Measurements from ENCODE around the gene MEIS3. TPM values are rescaled to one million over a fixed set of nuclear protein-coding genes. Genes with fewer than 3 reads are reported as not detected.

Gene MEIS3
- total and polyA plus RNA-seq, 2 experiments from 2014 or later: 20.1 to 56.1 TPM

DNA sequence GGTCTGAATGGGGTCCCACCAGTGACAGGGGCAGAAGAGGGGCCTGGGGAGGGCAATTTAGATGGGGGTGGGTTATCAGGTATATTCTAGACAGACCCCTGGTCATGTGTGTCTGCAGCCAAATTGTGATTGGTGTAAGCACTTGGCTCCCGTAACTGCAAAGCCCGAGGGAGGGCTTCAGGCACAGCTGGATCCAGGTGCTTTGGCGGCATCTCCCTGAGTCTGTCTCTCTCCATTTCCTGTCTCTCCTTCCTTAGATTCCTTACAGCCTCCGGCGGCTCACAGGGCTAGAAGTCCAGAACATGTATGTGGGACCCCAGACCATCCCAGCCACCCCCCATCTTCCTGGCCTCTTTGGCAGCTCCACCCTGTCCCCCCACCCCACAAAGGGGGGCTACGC lies 38.8 kb downstream of the MEIS3 start:
- 97 to 100% methylated on average over 5 to 6 of the region's 6 CpGs for WGBS, 2 experiments (ENCODE audit: low coverage in 1 of 2, low lambda C conversion rate in 2 of 2, missing lambda C conversion rate in 2 of 2)
- Histone ChIP-seq H3K4me2 (ENCODE audit: unreplicated experiment) (no peak overlapping the region), H3K27me3 (replicated peaks; ENCODE audit: insufficient read depth) (no peaks in the 10 kb centered on the region), H3K9ac (no peak overlapping the region), H3K27ac (no peak overlapping the region), H3K4me3 (no peak overlapping the region), H3F3A (ENCODE audit: insufficient read depth) (no peaks in the 10 kb centered on the region), H3K9me2 (ENCODE audit: insufficient read depth) (no peaks in the 10 kb centered on the region), H3K4me1 (ENCODE audit: insufficient read depth) (no peaks in the 10 kb centered on the region; the same call in 1 of the 2 replicates), H3K9me3 (ENCODE audit: low read depth) (no peaks in the 10 kb centered on the region), H3K79me2 (ENCODE audit: insufficient read depth) (no peaks in the 10 kb centered on the region), H2AFZ (no peak overlapping the region), H3K36me3 (ENCODE audit: low read depth) (no peaks in the 10 kb centered on the region; the same call in 1 of the 2 replicates), H4K20me1 (ENCODE audit: insufficient read depth) (no peaks in the 10 kb centered on the region)
- no peak for DNase-seq
- TF ChIP-seq EZH2 (IDR thresholded peaks at IDR 0.05; ENCODE audit: insufficient read depth, poor library complexity, severe bottlenecking) (no peak), EZH2phosphoT487 (IDR thresholded peaks at IDR 0.05; ENCODE audit: insufficient read depth, low read depth) (no peak)
- in situ Hi-C loops (cut with MboI): loop anchor here (10.0 kb wide), 1 partner anchor 86 kb away; no protein-coding TSS in a partner anchor

DNA sequence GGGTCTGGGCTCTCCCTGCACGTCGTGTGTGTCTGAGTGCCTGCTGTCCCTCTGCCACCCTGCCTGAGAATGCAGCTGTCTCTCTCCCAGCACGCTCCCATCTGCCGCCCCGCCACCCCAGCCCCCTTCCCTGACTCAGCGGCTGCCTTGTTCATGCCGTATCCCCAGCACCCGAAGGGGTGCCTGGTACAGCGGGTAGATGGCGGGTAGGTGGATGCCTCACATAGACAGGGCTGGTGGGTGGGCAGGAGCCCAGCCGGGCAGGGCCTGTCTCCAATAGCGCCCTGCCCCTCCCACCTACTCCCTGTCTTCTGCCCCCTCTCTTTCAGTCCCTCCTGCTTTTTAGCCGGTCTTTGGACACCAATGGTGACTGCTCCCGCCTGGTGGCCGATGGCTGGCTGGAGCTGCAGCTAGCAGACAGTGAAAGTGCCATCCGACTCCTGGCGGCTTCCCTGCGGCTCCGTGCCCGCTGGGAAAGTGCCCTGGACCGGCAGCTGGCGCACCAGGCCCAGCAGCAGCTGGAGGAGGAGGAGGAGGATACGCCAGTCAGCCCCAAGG lies 39.9 kb downstream of the MEIS3 start:
- Histone ChIP-seq H3K4me2 (ENCODE audit: unreplicated experiment) (no peak overlapping the region), H3K4me1 (ENCODE audit: insufficient read depth) (no peaks in the 10 kb centered on the region; the same call in 1 of the 2 replicates), H3F3A (ENCODE audit: insufficient read depth) (no peaks in the 10 kb centered on the region), H3K27ac (no peak overlapping the region), H3K9ac (no peak overlapping the region), H2AFZ (no peak overlapping the region), H3K9me3 (ENCODE audit: low read depth) (no peaks in the 10 kb centered on the region), H3K9me2 (ENCODE audit: insufficient read depth) (no peaks in the 10 kb centered on the region), H3K36me3 (ENCODE audit: low read depth) (no peaks in the 10 kb centered on the region; the same call in 1 of the 2 replicates), H4K20me1 (ENCODE audit: insufficient read depth) (no peaks in the 10 kb centered on the region), H3K4me3 (no peak overlapping the region), H3K79me2 (ENCODE audit: insufficient read depth) (no peaks in the 10 kb centered on the region), H3K27me3 (replicated peaks; ENCODE audit: insufficient read depth) (no peaks in the 10 kb centered on the region)
- no peak for TF ChIP-seq EZH2 (IDR thresholded peaks at IDR 0.05; ENCODE audit: insufficient read depth, poor library complexity, severe bottlenecking)
- TF ChIP-seq EZH2phosphoT487 (IDR thresholded peaks at IDR 0.05; ENCODE audit: insufficient read depth, low read depth): no peak
- 96 to 99% methylated on average over 19 to 23 of the region's 23 CpGs for WGBS, 2 experiments (ENCODE audit: low coverage in 1 of 2, low lambda C conversion rate in 2 of 2, missing lambda C conversion rate in 2 of 2)
- in situ Hi-C loops (cut with MboI): no loop called here
- DNase-seq: no peak

DNA sequence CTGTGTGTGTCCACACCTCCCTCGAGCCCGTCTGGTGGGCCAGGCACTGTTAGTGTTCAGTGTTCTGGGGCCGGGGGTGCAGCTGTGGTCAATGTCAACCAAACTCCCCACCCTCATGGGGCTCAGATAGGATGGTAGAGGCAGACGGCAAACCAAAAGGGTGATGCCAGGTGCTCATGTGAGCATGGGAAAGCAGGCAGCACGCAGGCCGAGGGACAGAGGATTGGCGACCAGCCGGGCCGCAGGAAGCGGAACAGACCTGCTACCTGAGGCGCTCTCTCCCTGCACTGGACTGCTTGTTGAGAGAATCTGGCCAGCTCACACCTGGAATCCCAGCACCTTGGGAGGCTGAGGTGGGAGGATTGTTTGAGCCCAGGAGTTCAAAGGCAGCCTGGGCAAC lies 41.1 kb downstream of the MEIS3 start:
- Histone ChIP-seq H3K9me3 (ENCODE audit: low read depth) (no peaks in the 10 kb centered on the region), H3K79me2 (ENCODE audit: insufficient read depth) (no peaks in the 10 kb centered on the region), H3K9ac (no peak overlapping the region), H3K27me3 (replicated peaks; ENCODE audit: insufficient read depth) (no peaks in the 10 kb centered on the region), H3F3A (ENCODE audit: insufficient read depth) (no peaks in the 10 kb centered on the region), H3K9me2 (ENCODE audit: insufficient read depth) (no peaks in the 10 kb centered on the region), H2AFZ (no peak overlapping the region), H3K4me2 (ENCODE audit: unreplicated experiment) (no peak overlapping the region), H3K36me3 (ENCODE audit: low read depth) (no peaks in the 10 kb centered on the region; the same call in 1 of the 2 replicates), H3K27ac (no peak overlapping the region), H3K4me1 (ENCODE audit: insufficient read depth) (no peaks in the 10 kb centered on the region), H4K20me1 (ENCODE audit: insufficient read depth) (no peaks in the 10 kb centered on the region), H3K4me3 (no peak overlapping the region)
- WGBS, 2 experiments (ENCODE audit: low coverage in 1 of 2, low lambda C conversion rate in 2 of 2, missing lambda C conversion rate in 2 of 2): 89 to 90% methylated on average over 11 of the region's 11 CpGs
- in situ Hi-C loops (cut with MboI): no loop called here
- TF ChIP-seq EZH2 (IDR thresholded peaks at IDR 0.05; ENCODE audit: insufficient read depth, poor library complexity, severe bottlenecking): no peak
- no peak for TF ChIP-seq EZH2phosphoT487 (IDR thresholded peaks at IDR 0.05; ENCODE audit: insufficient read depth, low read depth)
- no peak for DNase-seq

DNA sequence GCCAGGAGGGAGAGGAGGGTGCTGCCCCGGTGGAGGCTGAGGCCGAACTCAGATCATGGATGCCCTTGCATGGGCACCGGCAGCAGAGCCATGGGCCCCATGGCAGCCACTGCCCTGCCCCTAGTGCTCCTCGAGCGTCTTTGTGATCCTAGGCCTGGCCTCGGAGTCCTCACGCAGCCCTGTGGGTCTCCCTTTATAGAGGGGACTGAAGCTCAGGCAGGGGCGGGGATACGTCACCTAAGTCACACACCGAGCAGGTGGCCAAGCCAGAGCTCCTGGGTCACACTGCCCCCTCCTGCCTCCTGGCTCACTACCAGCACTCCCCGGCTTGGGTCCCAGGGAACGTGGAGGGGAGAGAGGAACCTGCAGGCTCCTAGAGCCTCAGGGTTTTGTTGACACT lies 41.5 kb downstream of the MEIS3 start:
- WGBS, 2 experiments (ENCODE audit: low coverage in 1 of 2, low lambda C conversion rate in 2 of 2, missing lambda C conversion rate in 2 of 2): 80 to 94% methylated on average over 9 of the region's 12 CpGs
- H2AFZ ChIP-seq: no peak overlapping the region
- in situ Hi-C loops (cut with MboI): no loop called here
- H3K36me3 ChIP-seq (ENCODE audit: low read depth): no peaks in the 10 kb centered on the region; the same call in 1 of the 2 replicates
- H3K79me2 ChIP-seq (ENCODE audit: insufficient read depth): no peaks in the 10 kb centered on the region
- H3K9ac ChIP-seq: no peak overlapping the region
- no peaks in the 10 kb centered on the region for H3F3A ChIP-seq (ENCODE audit: insufficient read depth)
- no peaks in the 10 kb centered on the region for H4K20me1 ChIP-seq (ENCODE audit: insufficient read depth)
- no peak for DNase-seq
- H3K4me2 ChIP-seq (ENCODE audit: unreplicated experiment): no peak overlapping the region
- H3K27me3 ChIP-seq (replicated peaks; ENCODE audit: insufficient read depth): no peaks in the 10 kb centered on the region
- TF ChIP-seq EZH2 (IDR thresholded peaks at IDR 0.05; ENCODE audit: insufficient read depth, poor library complexity, severe bottlenecking) (no peak), EZH2phosphoT487 (IDR thresholded peaks at IDR 0.05; ENCODE audit: insufficient read depth, low read depth) (no peak)
- no peak overlapping the region for H3K4me3 ChIP-seq
- no peak overlapping the region for H3K27ac ChIP-seq
- no peaks in the 10 kb centered on the region for H3K9me2 ChIP-seq (ENCODE audit: insufficient read depth)
- no peaks in the 10 kb centered on the region for H3K4me1 ChIP-seq (ENCODE audit: insufficient read depth)
- H3K9me3 ChIP-seq (ENCODE audit: low read depth): no peaks in the 10 kb centered on the region
